HG03460 (cell line): ENCODE results near the gene CACNG4.
"Not testable (repeated sequence)": the region's sequence is repeated elsewhere in the genome, so short reads cannot be mapped to it uniquely, and the experiment has no call there.

Source experiments
- ATAC-seq: cut with Tn5 transposase; IDR thresholded peaks from one replicate; pipeline ENCODE4 v1.9.1; 2021; ENCODE audit not compliant: unreplicated experiment

CACNG4 gene

GRCh38 chr17:67041119-67041518 lies 76.6 kb downstream of the CACNG4 start:
- not testable (repeated sequence) for ATAC-seq

GRCh38 chr17:67041531-67041930 lies 77.0 kb downstream of the CACNG4 start:
- ATAC-seq: no peak

DNA sequence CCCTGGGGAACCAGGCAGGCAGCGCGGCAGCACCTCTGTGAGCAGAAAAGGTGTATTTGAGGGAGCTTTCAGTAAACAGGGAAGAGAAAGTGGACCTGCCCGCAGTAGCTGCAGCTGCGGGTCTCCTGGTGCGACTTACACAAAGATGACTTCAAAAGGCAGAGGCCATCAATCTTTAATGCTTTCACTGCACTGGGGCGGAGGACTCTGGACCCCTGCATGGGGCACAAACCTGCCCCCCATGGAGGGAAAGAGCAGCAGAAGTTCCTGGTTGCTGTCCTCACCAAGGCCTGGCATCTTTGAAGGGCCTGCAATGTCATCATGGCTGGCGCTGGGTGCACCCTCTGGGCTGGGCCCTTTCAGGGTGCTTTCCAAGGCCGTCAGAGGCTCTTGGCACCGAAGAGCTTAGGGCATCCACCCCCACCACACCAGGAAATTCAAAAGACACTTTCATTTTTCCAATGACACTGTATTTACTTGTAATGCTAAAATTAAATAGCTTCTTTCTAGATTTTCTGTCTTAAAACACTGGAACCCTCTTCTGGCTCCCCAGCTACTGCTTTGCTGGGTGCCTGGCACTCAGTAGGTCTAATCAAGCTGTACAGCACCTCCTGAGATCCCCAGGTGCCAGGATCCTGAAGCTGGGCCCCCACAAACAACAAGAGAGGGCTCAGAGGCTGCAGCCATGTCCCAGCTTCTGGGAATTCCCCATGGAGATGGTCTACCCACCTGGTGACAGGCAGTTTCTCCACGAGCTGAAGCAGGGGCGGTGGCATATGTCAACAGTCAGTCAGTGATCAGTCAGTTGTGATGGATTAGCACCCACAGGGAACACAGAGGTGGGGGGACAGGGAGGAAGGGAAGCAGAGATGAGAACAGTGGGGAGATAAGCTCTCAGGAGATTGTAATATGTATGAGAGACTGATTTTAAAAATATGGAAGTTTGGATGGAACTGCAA lies 77.7 kb downstream of the CACNG4 start:
- no peak for ATAC-seq

DNA sequence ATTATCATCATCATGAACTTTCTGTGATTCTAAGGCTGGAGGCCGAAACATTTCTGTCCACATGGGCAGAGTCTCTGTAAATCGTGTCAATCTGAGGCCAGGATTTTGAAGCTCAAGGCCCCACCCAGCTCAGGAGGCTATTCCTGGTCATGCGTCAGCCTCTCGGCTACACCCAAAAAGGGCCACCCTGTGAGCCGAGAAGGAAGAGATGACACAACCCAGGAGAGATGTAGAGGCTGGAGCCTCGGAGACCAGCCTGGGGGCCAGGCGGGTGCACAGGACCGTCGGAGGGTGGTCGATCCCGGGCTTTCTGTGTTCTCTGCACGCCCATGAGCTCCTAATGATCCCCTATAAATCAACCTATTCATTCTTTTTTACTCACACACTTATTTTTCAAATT lies 78.8 kb downstream of the CACNG4 start:
- no peak for ATAC-seq

DNA sequence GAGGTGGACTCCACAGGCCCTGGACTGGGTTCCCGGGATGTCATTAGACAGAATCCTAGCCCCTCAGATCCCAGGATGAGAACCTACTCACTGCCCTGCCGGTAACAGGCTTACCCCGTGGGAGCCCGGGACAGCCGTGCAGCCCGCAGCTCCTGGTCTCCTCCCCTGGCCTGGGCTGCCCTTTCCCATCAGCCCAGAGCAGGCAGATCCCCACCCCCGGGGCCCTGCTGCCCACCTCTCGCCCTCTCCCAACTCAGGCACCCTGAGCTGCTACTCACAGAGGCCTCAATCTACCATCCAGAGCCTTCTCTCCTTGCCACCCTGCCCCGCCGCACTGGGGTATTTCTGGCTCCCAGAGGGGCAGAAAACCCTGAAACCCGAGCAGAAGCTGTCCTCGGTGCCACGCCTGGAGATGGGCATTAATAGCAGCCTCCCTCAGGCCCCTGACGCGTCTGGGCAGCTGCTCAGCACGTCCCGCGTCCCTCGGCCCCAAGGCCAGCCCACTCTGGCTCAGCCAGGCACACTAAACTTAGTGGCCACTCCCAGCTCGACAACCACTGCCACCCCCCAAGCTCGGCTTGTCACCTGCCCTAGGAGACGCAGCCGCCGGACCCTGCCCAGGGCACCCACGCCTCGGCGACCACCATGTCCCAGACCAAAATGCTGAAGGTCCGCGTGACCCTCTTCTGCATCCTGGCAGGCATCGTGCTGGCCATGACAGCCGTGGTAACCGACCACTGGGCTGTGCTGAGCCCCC lies 79.7 kb downstream of the CACNG4 start, which contains the start of gene CACNG1:
CACNG1 (plus strand) TSS at position 539 of the 757 bp plus-strand sequence; CDS start at position 646, 107 bp downstream.
- ATAC-seq: no peak

DNA sequence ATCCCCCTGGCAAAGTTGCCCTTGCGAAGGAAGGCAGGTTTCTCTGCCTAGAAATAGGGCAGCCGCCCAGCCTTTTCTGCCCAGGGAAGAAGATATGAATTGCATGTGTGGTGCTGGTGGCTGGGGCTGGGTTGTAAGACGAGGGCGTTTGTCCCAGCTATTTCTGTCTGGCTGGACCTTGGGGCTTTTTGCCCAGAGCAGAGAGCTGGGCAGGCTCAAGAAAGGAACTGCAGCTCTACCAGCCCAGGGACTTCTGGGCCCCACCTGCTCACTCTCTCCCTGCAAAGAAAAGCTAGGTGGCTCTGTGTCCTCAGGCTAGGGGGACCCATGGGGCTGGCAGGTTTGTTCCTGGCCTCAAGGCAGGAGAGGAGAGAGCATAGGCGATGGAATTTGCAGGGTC lies 80.4 kb downstream of the CACNG4 start:
- ATAC-seq: no peak

DNA sequence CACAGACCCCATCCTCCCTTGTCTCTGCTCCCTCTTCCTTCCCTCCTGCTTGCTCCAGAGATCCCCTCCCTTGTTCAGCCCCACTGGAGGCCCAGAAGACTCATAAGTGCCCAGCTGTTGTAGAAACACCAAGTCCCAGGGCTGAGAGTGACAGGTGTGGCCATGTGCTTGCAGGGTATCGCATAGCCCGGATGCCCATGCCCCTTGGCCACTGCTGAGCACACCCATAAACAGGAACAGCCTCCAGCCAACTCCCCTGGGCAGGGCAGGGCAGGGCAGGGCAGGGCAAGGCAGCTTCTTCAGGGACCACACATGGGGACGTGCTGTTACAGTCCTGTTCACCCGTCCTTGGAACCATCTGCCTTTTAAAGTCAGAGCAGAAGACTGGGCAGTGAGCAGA lies 81.9 kb downstream of the CACNG4 start:
- no peak for ATAC-seq

DNA sequence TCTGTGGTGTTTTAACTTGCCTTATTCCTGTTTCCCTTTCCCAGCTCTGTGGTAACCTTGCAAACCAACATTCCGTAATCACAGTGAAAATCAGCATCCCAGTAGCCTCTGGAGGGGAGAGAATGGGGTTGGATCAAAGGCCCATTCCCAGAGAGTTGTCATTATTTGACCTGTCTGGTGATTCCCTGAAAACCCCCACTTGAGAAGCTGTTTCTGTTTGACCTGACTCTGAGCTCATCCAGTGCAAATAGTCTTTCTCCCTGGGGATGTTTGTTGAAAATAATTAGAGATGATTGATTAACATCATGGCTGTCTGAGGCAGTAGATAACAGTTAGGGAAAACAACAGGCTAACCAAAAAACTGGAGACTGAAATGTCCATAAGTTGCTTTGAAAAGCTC lies 82.9 kb downstream of the CACNG4 start:
- no peak for ATAC-seq

DNA sequence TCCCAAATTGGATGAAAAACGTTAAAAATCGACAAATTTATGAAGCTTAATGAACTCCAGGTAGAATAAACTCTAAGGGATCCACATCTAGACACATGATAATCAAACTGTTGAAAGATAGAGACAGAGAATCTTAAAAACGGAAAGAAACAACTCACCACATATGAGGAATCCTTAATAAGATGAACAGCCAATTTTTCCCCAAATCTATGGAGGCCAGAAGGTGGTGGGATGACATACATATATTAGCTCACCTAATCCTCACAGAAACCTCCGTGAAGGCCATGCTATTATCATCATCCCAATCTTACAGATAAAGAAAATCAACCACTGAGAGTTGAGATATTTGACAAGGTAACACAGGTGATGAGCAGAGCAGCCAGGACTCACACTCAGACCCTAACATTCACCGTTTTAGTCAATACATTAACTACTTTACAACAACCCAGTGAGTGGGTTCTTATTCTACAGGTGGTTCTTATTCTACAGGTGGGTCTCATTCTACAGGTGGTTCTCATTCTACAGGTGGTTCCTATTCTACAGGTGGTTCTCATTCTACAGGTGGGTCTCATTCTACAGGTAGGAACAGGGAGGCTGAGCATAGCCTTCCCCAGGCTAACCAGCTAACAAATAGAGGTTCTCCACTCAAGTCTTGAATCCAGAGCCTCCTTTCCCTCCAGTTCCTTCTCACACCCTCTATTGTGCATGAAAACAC lies 84.7 kb downstream of the CACNG4 start:
- ATAC-seq: no peak

DNA sequence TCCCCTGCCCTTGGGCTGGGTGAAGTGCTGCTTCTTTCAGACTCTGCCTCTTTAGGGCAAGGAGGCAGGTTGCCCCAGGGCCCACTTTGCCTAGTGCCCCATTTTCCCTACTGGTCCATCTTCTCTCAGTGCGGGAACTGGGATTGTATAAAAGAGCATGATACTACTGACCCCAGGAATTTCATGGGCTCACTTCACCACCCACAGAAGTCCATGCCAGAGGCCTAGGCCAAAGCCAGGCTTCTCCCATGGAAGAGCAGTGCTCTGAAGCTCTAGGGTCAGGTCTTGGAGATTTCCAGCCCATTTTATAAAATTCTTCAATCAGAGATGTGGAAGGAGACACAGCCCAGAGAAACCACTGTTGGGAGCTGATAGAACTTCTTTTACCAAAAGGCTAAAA lies 85.6 kb downstream of the CACNG4 start:
- ATAC-seq: no peak

DNA sequence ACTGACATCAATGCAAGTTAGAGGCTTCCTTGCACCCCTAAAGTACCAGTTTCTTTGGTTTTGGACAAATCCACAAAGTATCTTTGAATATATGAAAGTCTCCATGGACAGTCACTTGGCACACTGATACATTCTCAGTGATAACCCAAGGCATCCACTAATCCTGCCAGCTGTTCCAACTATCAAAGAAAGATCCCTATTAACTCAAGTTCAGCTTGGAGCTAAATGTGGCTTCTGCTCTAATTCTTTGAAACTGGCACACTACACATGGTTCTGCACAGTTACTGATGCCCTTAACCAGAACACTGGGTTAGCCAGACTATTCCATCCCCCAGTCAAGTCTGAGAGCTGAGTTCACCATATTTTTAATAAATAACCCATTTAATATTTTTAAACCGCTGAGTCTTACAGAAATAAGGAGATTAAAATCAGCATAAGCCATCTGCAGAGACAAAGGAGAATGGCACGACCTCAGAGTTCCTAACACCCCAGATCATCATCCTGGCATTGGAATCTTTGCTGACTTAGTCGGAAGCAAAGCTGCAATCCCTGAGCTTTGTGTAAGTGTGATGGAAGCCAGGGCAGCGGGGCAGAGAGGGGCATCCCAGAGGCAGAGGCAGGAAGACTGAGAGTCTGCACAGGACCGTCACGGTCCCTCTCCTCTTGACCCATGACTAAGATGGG lies 86.1 kb downstream of the CACNG4 start:
- no peak for ATAC-seq

DNA sequence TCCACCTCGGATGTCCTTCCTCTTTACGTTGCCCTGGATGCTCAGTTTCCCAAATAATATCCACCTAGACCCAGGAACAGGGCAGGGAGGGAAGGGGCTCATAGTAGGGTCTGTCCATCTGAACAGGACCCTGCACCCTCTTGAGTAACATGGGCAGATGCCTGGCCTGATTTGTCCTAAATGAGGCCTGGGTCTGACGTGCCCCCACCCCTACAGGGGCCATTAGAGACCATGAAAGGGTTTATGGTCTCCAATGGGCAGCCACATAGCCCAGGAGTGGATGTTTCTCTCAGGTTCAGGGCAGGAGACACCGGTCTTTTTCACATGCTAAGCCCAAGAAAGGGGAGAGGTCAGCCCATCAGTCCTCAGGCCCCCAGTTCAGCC lies 86.6 kb downstream of the CACNG4 start:
- no peak for ATAC-seq

GRCh38 chr17:67051837-67052236 lies 87.3 kb downstream of the CACNG4 start:
- no peak for ATAC-seq

GRCh38 chr17:67052720-67053437 lies 88.4 kb downstream of the CACNG4 start:
- no peak for ATAC-seq

DNA sequence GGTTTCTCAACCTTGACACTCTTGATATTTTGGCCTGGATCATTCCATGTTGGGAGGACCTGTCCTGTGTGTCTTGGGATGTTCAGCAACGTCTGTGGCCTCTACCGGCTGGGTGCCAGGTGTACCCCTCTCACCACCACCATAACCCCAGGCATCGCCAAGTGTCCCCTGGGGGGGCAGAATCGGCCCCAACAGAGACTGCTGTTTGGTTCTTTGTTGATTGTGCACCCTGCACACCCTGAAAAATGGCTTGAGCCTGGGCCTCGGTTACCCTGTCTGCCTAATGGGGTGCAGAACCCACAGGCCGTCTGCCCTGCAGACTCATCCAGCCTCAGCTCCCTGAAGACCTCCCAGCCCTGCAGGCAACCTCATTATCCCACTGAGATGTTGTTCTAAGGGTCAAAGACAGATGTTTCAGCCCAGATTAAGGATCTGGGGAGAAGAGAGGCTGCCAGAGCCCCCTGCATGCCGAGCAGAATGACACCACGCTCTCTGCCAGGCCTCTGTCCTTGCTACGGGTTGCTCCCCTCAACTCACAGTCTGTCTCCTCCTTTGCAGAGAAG lies 89.0 kb downstream of the CACNG4 start:
- no peak for ATAC-seq

- ATAC-seq: no peak
Measured at GRCh38 chr17:67054011-67054591, 89.6 kb downstream of the CACNG4 start.

DNA sequence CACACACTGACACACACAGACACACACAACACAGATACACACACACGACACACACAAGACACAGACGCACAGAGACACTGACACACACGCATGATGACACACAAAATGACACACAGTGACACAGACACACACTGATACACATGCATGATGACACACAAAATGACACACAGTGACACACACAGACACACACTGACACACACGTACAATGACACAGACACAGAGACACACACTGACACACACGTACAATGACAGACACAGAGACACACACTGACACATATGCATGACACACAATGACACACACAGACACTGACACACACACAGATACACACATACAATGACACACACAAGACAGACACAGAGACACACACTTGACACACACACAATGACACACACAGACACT lies 90.1 kb downstream of the CACNG4 start:
- ATAC-seq: no peak

DNA sequence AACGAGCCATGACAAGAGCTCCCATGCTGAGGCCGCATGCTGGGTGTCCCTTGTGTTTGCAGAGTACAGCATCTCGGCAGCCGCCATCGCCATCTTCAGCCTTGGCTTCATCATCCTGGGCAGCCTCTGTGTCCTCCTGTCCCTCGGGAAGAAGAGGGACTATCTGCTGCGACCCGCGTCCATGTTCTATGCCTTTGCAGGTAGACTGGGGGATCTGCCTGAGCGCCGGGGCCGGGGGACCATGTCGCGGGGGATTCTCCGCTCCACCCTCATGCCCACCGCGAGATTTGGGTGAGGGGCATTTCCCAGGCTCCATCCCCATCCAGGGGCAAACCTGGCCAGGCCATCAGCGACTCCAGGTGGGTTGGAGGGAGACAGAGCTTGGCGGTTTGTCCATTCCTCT lies 90.5 kb downstream of the CACNG4 start:
- no peak for ATAC-seq
